ENCODE data around the gene HNMT. TPM values are rescaled to one million over a fixed set of nuclear protein-coding genes. Genes with fewer than 3 reads are reported as not detected.

HNMT gene
- polyA plus RNA-seq, 1 donor (not counting 4 experiments of a cell fraction or from before 2014, with no cell fraction given) = 7.4 TPM

DNA sequence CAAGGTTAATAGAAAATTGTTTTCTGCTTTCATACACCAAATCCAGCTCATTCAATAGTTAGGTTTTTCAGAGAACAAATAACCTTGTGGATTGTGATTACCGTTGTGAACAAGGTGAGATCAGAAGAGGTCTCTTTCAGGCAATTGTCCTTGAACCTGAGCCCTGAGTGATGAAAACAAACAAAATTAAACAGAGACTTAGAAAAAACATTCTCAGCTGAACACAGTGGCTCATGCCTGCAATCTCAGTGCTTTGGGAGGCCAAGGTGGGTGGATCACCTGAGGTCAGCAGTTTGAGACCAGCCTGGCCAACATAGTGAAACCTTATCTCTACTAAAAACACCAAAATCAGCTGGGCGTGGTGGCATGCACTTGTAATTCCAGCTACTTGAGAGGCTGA is 68.1 kb downstream of the HNMT start:
- Histone ChIP-seq H4K20me1 (ENCODE audit: control insufficient read depth, extremely low read depth, insufficient read depth, low read length) (no peaks in the 10 kb centered on the region), H3K27ac (ENCODE audit: control insufficient read depth, insufficient read depth, low read length) (no peak overlapping the region), H3K4me1 (ENCODE audit: control insufficient read depth, extremely low read depth, insufficient read depth, low read length) (peaks cover 6% of the 10 kb centered on the region), H3K79me2 (ENCODE audit: control insufficient read depth, insufficient read depth, low read length) (no peaks in the 10 kb centered on the region), H3K9ac (ENCODE audit: control insufficient read depth, extremely low read depth, insufficient read depth, low read length) (no peak overlapping the region), H2AFZ (ENCODE audit: control insufficient read depth, low read length) (no peak overlapping the region), H3K9me3 (ENCODE audit: control insufficient read depth, low read depth, low read length) (no peaks in the 10 kb centered on the region), H3K4me2 (ENCODE audit: control insufficient read depth, extremely low read depth, insufficient read depth, low read depth, low read length) (no peak overlapping the region), H3K36me3 (ENCODE audit: control insufficient read depth in 2 of 2, extremely low read depth in 1 of 2, insufficient read depth in 2 of 2, low read length in 2 of 2) (no peaks in the 10 kb centered on the region), H3K4me3 (ENCODE audit: control insufficient read depth in 2 of 3, extremely low read depth in 1 of 3, insufficient read depth in 2 of 3, low read depth in 1 of 3, low read length in 3 of 3) (no peak overlapping the region), H3K27me3 (ENCODE audit: control insufficient read depth, extremely low read depth, insufficient read depth, low read length) (no peaks in the 10 kb centered on the region), H3K9me1 (ENCODE audit: control insufficient read depth, extremely low read depth, insufficient read depth, low read length) (no peaks in the 10 kb centered on the region)
- dilution Hi-C loops (cut with MboI; ENCODE audit: extremely low pct_ligation_motif_present, low sequenced_read_pairs) = no loop called here
- TF ChIP-seq, protein P1, sequence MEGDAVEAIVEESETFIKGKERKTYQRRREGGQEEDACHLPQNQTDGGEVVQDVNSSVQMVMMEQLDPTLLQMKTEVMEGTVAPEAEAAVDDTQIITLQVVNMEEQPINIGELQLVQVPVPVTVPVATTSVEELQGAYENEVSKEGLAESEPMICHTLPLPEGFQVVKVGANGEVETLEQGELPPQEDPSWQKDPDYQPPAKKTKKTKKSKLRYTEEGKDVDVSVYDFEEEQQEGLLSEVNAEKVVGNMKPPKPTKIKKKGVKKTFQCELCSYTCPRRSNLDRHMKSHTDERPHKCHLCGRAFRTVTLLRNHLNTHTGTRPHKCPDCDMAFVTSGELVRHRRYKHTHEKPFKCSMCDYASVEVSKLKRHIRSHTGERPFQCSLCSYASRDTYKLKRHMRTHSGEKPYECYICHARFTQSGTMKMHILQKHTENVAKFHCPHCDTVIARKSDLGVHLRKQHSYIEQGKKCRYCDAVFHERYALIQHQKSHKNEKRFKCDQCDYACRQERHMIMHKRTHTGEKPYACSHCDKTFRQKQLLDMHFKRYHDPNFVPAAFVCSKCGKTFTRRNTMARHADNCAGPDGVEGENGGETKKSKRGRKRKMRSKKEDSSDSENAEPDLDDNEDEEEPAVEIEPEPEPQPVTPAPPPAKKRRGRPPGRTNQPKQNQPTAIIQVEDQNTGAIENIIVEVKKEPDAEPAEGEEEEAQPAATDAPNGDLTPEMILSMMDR (optimal IDR thresholded peaks at IDR 0.05 in 1 of 3, IDR thresholded peaks at IDR 0.05 in 1 of 3, conservative IDR thresholded peaks at IDR 0.05 in 1 of 3; ENCODE audit: extremely low read depth in 1 of 3, insufficient read depth in 2 of 3, low read length in 3 of 3) = no peak
- no peak for TF ChIP-seq EZH2 (IDR thresholded peaks at IDR 0.05; ENCODE audit: low read length)
- FAIRE-seq (no peak), DNase-seq (ENCODE audit: low read depth, low spot score) (no peak)

- Histone ChIP-seq H3K4me1 (ENCODE audit: control insufficient read depth, extremely low read depth, insufficient read depth, low read length) (peaks cover 6% of the 10 kb centered on the region), H3K9me3 (ENCODE audit: control insufficient read depth, low read depth, low read length) (no peaks in the 10 kb centered on the region), H3K4me3 (ENCODE audit: control insufficient read depth in 2 of 3, extremely low read depth in 1 of 3, insufficient read depth in 2 of 3, low read depth in 1 of 3, low read length in 3 of 3) (no peak overlapping the region), H3K4me2 (ENCODE audit: control insufficient read depth, extremely low read depth, insufficient read depth, low read depth, low read length) (no peak overlapping the region), H3K27ac (ENCODE audit: control insufficient read depth, insufficient read depth, low read length) (no peak overlapping the region), H3K79me2 (ENCODE audit: control insufficient read depth, insufficient read depth, low read length) (no peaks in the 10 kb centered on the region), H4K20me1 (ENCODE audit: control insufficient read depth, extremely low read depth, insufficient read depth, low read length) (no peaks in the 10 kb centered on the region), H3K27me3 (ENCODE audit: control insufficient read depth, extremely low read depth, insufficient read depth, low read length) (no peaks in the 10 kb centered on the region), H3K36me3 (ENCODE audit: control insufficient read depth in 2 of 2, extremely low read depth in 1 of 2, insufficient read depth in 2 of 2, low read length in 2 of 2) (no peaks in the 10 kb centered on the region), H2AFZ (ENCODE audit: control insufficient read depth, low read length) (no peak overlapping the region), H3K9me1 (ENCODE audit: control insufficient read depth, extremely low read depth, insufficient read depth, low read length) (no peaks in the 10 kb centered on the region), H3K9ac (ENCODE audit: control insufficient read depth, extremely low read depth, insufficient read depth, low read length) (no peak overlapping the region)
- DNase-seq (ENCODE audit: low read depth, low spot score) = no peak
- TF ChIP-seq EZH2 (IDR thresholded peaks at IDR 0.05; ENCODE audit: low read length) = no peak
- TF ChIP-seq, protein P1 (optimal IDR thresholded peaks at IDR 0.05 in 1 of 3, IDR thresholded peaks at IDR 0.05 in 1 of 3, conservative IDR thresholded peaks at IDR 0.05 in 1 of 3; ENCODE audit: extremely low read depth in 1 of 3, insufficient read depth in 2 of 3, low read length in 3 of 3) = no peak
- FAIRE-seq = no peak
- dilution Hi-C loops (cut with MboI; ENCODE audit: extremely low pct_ligation_motif_present, low sequenced_read_pairs) = no loop called here
These were observed 70.3 kb downstream of the HNMT start for GRCh38 chr2:138034536-138034935.
